ENCODE data around the gene MRPL40.

DNA sequence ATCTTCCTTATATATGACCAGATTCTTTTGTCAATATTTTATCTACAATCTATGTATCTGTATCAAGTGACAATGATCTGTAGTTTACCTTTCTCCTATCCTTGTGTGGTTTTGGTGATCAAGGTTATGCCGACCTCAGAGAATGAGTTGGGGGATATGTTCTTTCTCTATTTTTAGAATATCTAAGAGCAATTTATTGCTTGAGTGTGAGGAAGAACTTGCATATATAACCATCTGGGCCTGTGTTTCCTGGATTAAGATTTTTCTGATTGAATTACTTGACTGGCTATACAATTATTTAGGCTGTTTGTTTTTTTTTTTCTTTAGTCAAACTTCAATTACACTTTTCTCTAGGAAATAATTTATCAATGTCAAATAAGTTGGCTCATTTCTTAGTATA lies 29.2 kb downstream of the MRPL40 start:
- TF ChIP-seq, protein P1, sequence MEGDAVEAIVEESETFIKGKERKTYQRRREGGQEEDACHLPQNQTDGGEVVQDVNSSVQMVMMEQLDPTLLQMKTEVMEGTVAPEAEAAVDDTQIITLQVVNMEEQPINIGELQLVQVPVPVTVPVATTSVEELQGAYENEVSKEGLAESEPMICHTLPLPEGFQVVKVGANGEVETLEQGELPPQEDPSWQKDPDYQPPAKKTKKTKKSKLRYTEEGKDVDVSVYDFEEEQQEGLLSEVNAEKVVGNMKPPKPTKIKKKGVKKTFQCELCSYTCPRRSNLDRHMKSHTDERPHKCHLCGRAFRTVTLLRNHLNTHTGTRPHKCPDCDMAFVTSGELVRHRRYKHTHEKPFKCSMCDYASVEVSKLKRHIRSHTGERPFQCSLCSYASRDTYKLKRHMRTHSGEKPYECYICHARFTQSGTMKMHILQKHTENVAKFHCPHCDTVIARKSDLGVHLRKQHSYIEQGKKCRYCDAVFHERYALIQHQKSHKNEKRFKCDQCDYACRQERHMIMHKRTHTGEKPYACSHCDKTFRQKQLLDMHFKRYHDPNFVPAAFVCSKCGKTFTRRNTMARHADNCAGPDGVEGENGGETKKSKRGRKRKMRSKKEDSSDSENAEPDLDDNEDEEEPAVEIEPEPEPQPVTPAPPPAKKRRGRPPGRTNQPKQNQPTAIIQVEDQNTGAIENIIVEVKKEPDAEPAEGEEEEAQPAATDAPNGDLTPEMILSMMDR (IDR thresholded peaks at IDR 0.05): no peak
- no peak for TF ChIP-seq POLR2A (IDR thresholded peaks at IDR 0.05)
